ENCODE results near the gene PTDSS2.
"Not testable (repeated sequence)": the region's sequence is repeated elsewhere in the genome, so short reads cannot be mapped to it uniquely, and the experiment has no call there.

PTDSS2 gene

DNA sequence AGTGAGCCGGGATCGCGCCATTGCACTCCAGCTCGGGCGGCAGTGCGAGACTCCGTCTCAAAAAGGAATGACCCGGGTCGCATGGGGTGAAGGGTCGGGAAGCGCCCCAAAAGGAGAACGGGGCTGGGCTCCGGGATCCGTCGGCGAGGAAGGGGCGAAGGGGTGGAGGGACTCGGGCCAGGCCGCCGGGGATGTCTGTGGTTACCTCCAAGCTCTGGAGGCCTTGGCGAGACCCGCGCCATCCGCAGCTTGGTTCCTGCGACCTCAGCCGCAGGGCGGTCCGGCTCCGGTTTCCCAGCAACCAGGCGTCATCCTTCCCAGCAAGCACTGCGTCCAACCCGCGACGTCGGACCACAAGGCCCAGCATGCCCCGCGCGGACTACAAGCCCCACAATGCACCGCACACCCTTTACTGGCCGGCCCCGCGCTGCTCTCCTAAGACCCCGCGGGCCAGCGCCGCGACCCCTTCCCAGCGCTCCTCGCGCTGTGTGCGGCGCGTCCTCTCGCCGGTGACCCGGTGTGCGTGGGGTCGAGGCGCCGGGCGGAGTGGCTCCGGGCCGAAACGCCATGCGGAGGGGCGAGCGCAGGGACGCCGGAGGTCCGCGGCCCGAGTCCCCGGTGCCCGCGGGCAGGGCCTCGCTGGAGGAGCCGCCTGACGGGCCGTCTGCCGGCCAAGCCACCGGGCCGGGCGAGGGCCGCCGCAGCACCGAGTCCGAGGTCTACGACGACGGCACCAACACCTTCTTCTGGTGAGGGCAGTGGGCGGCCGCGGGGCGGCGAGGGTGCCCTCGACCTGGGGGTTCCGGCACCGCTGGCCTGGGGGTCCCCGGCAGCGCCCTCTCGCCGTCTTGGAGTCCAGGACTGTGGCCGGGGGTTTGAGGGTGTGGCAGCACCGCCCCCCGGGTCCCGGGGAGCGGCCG lies at the start of gene PTDSS2:
TSS of gene PTDSS2 (plus strand) at position 391 of the 920 bp plus-strand sequence. CDS start at position 568, 177 bp downstream.
- DNase-seq, result peak; percentile 32

DNA sequence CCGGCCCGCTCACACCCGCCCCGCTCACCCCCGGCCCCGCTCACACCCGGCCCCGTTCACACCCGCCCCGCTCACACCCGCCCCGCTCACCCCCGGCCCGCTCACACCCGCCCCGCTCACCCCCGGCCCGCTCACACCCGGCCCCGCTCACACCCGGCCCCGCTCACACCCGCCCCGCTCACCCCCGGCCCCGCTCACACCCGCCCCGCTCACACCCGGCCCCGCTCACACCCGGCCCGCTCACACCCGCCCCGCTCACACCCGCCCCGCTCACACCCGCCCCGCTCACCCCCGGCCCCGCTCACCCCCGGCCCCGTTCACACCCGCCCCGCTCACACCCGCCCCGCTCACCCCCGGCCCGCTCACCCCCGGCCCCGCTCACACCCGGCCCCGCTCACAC lies 48.9 kb upstream of the PTDSS2 start:
- not testable (repeated sequence) for DNase-seq

DNA sequence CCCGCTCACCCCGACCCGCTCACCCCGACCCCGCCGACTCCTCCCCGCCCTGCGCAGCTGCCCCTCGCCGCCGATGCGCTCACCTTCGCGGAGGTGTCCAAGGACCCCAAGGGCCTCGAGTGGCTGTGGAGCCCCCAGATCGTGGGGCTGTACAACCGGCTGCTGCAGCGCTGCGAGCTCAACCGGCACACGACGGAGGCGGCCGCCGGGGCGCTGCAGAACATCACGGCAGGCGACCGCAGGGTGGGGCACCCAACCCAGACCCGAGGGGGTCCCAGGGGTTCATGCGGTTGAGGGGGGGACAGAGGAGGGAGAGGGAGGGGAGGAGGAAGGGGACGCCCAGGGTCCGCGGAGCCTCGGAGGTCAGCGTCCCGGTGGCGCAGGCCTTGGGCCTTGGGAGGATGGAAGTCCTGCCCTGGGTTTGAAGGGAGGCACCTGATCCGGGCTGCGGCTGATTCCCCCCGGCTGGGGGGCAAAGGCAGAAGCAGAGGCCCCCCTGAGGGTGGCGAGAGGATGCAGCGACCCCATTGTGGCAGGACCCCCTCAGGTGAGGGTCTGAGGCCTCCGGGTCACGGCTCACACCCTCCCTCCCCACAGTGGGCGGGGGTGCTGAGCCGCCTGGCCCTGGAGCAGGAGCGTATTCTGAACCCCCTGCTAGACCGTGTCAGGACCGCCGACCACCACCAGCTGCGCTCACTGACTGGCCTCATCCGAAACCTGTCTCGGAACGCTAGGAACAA lies 46.9 kb upstream of the PTDSS2 start:
- DNase-seq, result no peak

DNA sequence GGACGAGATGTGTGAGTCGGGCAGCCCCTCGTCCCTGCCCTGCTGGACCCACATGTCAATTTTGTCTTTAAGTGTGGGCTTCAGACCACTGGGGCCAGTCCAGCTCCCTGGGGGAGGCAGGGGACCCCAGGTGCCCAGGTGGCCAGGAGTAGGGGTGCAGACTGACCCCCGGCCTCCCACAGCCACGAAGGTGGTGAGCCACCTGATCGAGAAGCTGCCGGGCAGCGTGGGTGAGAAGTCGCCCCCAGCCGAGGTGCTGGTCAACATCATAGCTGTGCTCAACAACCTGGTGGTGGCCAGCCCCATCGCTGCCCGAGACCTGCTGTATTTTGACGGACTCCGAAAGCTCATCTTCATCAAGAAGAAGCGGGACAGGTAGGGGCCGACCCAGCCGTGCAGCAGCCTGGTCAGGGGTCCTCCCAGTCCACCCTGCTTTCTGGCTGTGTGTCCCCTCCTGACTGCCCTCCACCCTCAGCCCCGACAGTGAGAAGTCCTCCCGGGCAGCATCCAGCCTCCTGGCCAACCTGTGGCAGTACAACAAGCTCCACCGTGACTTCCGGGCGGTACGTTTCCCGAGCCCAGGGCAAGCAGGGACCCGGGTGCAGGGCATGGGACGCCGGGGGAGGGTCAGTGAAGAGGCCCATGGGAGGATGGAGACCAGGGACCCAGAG lies 46.2 kb upstream of the PTDSS2 start:
- no peak for DNase-seq

DNA sequence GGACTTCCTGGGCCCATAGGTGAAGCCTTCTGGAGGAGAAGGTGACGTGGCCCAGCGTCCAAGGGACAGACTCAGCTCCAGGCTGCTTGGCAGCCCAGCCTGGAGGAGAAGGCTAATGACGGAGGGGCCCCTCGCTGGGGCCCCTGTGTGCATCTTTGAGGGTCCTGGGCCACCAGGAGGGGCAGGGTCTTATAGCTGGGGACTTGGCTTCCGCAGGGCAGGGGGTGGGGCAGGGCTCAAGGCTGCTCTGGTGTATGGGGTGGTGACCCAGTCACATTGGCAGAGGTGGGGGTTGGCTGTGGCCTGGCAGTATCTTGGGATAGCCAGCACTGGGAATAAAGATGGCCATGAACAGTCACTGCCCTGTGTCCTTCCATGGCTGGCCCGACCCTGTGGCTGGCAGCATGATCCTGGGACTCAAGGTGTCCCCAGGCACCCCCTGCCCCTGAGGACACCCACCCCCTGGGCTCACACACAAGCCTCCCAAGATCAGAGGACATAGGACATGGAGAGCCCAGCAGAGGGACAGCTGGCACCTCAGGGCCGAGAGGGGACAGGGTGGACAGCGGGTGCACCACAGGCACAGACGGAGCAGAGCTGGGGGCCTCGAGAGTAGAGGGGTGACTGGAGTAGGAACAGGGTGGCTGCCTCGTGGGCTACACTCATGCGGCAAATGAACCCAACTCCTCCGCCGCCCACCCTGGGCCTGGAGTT lies 45.4 kb upstream of the PTDSS2 start:
- DNase-seq, result no peak

DNA sequence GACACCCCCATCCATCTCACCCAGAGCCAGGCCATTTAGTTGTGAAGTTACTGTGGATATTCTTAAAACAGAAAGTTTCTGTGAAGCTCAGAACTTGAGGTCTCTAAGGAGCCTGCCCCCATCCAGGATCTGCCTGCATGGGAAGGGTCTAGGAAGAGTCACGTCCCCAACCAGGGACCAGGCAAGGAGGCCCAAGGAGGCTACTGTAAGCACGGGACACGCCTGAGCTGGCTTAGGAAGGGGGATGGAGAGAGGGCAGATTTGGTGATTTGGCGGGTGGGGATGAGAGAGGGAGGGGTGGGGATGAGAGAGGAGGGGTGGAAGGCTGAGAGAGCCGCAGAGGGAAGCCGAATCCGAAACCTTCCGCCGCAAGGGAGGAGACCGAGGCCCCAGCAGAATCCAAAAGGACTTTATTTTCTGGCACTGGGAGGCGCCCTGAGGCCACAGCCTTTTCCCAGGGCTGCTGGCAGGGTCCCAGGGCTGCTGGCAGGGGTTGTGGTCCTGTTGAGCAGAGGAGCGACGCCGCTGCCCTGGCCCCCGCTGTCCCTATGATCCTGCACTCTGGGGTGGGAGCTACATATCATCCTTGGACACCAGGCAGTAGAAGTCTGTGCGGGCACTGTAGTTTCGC lies 44.6 kb upstream of the PTDSS2 start:
- DNase-seq, result no peak

DNA sequence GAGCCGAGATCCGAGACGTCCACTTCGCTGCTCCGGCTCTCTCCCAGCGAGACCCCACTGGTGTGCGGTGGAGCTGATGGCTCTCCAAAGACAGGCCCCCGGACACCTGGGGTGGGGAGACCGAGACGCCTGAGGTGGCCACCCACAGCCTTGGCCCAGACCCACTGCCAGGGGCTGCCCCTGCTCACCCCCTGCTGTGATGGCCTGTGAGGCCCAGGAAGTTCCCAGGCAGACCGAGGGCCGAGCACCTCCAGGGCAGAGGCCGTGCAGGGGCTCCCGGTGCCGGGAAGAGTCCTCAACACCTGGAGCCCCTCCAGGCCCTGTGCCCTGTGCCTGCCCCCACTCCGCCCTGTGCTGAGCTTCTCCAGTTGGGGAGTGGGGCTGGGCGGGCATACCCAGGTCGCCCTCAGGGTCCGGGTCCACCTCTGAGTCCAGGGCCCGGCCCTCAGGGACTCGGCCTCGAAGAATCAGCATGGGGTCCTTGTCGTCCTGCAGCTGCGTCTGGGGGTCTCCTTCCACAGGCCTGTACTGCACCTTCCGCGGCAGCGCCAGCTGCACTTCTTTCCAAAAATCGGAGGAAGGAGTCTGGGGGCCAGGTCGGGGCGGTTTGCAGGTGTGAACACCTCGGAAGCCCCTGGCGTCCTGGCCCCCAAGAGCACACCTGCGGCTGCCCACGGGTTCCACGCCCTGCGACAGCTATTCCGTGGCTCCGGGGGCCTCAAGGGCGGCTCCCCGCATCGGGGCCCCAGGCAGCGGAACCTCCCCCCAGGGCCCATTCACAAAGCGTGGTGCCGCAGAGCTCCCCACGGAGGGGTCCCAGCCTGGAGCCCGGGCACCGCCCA lies 43.9 kb upstream of the PTDSS2 start:
- DNase-seq, result no peak

DNA sequence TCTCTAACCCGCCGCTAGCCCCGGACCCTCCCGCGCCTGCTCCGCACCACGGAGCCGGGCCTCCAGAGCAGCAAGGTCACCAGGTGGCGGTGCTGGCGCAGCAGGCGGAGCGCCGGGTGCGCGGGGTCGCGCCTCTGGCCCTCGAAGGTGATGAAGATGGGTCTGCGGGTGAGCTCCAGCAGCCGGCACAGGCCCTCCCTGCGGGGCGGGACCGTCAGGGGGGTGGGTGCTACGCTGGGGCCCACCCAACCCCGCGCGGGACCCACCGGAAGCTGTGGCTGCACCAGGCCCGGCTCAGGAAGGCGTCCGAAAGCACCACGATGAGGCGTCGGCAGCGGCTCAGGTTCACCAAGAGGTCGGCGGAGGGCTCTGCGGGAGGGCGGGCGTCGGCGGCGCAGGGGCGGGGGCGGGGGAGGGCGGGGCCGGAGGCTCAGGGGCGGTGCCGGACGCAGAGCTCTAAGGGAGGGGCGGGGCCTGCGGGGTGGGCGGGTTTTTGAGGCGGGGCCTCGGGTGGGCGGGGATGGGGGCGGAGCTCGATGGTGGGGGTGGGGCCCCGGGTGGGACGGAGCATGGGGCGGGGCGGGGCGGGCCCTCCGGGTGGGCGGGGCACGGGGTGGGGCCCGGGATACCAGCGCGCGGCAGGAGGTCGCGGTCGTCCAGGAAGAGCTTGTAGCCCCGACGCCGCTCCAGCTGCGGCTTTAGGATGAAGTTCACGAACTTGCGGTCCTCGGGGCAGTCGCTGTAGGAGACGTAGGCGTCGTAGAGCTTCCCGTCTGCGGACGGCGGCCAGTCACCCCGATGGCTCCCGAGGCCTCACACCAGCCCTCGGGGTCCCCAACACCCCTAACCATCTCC lies 43.1 kb upstream of the PTDSS2 start:
- DNase-seq, result peak; percentile 30

DNA sequence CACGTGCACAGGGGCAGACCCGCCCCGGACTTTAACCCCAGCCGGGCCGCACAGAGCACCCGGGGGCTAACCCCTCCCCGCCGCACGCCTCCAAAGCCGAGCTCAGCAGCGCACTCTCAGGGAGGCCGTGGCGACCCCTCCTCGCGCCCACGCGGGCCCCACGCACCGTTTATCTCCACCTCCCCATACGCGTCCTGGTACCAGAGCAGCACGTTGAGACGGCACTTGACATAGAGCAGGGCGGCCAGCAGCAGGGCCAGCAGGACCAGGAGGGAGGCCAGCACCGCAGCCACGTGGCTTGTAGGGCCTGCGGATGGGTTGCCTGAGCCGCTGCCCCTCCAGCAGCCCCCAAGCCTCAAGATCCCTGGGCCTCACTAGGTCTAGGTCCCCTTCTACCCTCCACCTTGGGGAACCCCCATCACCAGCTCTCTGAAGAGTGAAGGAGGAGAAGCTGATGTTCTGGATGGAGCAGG lies 42.4 kb upstream of the PTDSS2 start:
- DNase-seq, result no peak

DNA sequence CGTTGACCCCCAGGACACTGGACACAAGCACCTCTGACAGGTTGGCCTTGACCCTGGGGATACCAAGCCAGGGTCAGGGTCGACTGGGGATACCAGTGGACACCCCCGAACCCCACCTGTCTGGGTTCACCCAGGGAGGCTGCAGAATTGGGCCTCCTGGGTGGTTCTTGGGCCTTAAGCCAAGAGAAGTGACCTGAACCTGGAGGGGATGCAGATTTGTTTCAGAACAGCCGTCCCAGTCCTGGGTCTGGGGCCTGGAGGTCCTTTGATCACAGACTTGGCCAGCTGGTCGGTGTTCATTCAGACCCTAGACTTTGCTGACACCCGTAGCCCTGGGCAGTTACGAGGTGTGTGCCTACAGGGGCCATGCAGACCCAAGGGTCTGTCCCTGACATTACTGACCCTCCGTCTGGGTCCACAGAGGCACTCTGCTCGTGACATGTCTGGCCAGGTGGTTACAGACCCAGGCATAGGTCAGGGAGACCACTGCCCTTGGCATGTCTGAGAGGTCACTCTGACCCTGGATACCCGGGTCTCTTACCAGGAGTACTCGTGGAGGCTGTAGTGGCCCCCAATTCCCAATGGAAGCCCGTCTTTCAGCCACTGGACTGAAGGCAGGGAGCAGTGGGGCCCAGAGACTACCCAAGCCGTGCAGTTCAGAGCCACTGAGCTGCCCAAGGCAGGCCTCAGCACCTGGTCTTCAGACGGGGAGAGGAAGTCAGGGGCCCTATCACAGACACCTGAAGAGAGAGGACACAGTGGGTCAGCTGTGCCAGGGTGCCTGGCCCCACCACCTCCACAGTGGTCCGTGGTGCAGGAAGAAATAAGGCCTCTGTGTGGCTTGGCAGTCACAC lies 41.7 kb upstream of the PTDSS2 start:
- no peak for DNase-seq

DNA sequence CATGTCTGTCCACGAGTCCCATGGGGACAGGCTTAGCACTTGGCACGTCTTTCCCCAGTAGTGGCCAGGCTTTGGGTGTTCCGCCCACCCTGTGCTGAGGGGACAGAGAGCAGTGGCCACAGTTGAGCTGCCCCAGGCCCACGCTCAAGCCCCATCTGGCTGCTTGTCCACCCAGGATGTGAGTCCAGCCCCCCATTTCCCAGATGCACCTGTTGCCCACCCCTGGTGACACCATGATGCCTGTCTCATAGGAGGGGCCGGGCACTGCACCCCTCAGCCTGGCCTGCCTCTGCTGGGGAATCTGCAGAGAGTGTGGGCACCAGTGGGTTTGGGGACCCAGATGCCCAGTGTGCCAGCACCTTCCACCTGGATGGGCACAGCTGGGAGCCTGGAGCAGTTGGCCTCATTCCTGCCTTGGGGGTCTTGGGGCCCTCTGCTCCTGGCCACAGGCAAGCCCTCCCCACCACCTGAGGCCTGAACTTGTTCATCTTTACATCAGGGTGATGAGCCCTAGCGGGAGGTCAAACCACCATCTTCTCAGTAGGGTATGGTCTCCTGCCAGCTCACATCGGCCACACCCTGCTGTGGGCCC lies 41.0 kb upstream of the PTDSS2 start:
- DNase-seq, result no peak

DNA sequence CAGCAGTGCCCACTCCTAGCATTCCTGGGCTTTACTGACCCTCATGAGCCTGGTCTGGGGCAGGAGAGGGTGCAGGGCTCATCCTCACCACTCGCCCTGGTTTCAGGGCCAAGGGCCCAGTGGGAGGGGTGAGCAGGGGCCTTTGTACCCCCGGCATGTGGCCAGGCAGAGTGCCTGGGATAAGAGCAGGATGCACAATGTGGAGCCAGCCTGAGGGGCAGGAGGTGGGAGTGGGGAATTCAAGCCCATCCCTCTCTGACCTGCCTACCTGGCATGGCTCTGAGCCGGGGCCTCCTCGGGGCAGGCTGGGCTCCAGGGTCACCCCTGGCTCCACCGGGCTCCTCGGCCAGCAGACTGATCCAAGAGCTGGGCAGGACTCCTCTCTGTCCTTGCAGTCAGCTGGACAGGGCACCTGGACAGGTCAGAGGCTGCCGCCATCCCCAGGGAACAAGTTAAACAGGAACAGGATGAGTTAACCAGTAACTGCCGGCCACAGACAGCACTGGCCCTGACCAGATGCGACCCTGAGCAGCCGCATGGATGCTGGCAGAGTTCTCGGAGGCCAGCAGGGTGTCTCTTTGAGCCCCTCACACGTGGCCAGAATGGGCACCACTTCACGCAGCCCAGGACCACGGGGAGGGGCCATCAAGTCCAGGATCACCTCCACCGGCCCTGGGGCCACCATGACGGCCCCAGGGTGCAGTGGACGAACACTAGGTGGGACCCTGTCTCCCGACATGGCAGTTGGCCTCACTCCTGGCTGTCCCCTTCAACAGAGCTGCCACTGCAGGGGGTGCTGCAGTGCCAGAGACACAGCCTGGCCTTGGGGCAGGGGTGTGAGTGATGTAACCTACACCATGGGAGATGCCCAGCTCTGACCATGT lies 40.2 kb upstream of the PTDSS2 start:
- no peak for DNase-seq

DNA sequence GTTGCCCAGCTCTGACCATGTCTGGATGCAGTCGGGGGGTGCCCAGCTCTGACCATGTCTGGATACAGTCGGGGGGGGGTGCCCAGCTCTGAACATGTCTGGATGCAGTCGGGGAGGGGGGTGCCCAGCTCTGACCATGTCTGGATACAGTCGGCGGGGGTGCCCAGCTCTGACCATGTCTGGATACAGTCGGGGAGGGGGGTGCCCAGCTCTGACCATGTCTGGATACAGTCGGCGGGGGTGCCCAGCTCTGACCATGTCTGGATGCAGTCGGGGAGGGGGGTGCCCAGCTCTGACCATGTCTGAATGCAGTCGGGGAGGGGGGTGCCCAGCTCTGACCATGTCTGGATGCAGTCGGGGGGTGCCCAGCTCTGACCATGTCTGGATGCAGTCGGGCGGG lies 39.4 kb upstream of the PTDSS2 start:
- DNase-seq, result not testable (repeated sequence)

DNA sequence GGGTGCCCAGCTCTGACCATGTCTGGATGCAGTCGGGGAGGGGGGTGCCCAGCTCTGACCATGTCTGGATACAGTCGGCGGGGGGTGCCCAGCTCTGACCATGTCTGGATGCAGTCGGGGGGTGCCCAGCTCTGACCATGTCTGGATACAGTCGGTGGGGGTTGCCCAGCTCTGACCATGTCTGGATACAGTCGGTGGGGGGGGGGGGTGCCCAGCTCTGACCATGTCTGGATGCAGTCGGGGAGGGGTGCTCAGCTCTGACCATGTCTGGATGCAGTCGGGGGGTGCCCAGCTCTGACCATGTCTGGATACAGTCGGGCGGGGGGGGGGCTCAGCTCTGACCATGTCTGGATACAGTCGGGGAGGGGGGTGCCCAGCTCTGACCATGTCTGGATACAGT lies 38.6 kb upstream of the PTDSS2 start:
- DNase-seq, result not testable (repeated sequence)

DNA sequence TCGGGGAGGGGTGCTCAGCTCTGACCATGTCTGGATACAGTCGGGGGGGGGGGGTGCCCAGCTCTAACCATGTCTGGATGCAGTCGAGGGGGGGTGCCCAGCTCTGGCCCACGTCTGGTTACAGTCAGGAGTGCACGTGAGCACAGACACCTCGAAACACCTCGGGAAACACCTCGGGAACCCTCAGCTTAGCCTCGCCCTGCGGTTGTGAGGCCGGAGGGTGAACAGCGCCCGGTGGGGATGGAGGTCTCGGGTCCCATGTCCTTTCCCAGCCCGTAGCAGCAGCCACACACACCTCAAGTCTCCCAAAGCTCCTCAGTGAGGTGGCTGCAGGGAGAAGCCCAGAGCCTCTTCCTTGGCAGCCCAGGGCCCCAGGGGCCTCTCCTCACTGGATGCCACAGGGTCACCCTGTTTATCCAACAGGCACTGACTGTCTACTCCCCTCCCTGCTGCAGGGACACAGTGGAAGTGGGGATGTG lies 37.4 kb upstream of the PTDSS2 start:
- DNase-seq, result no peak

DNA sequence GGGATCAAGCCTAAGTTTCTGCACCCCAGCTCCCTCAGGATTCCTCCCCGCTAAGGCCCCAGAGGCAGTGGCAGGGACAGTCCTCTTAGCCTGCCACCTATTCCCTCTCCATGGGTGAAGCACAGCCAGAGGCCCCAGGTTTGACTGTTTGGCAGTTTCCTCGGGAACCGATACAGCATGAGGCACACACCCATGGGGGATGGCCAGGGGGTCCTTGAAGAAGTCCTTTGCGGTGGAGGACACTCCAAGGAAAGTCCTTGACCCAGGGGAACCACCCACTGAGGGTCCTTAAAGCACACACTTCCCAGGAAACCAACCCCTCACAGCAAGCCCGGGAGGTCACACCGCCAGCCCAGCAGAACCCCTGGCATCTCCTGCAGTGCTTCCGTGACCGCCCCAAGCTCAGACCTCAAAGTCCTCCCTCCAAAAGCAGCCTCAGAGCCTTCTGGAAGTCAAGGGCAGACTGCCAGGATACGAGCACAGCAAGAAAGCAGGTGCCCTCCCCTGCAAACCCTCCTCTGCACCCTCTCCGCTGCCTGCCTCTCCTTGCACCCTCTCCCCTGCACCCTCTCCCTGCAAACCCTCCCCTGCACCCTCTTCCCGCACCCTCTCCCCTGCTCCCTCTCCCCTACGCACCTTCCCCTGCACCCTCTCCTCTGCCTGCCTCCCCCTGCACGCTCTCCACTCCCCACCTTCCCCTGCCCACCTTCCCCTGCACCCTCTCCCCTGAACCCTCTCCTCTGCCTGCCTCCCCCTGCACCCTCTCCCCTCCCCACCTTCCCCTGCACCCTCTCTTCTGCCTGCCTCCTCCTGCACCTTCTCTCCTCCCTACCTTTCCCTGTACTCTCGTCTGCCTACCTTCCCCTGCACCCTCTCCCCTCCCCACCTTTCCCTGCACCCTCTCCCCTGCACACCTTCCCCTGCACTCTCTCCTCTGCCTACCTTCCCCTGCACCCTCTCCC lies 36.7 kb upstream of the PTDSS2 start:
- no peak for DNase-seq
